K562 (cell line): ENCODE measurements around the gene ATP2A1. TPM values are rescaled to one million over a fixed set of nuclear protein-coding genes. Genes with fewer than 3 reads are reported as not detected.
A peak's percentile ranks its signal among the peaks of the same experiment; 100 is the strongest.

ENCODE experiments used
- EP400 ChIP-seq: fragments of 450-650 bp; IDR thresholded peaks from 2 replicates; pipeline ENCODE4 v1.6.1; 2017; ENCODE audit warnings: antibody characterized with exemption, mild to moderate bottlenecking, moderate library complexity
- MAZ ChIP-seq, 2 experiments: fragments of 450-650 bp in 1 of 2; sonication (generic) in 1 of 2; formaldehyde crosslinking; IDR thresholded peaks in 1 of 2; conservative IDR thresholded peaks in 1 of 2; 2 replicates each; pipeline versions ENCODE4 v1.4.0 to v1.5.0; 2020; ENCODE audit warnings: mild to moderate bottlenecking in 1 of 2, missing genetic modification reagents in 1 of 2
- MGA ChIP-seq: fragments of 450-650 bp; IDR thresholded peaks from 2 replicates; pipeline ENCODE4 v1.6.1; 2016; ENCODE audit warnings: mild to moderate bottlenecking, moderate library complexity
- NFIC ChIP-seq: fragments of 450-650 bp; IDR thresholded peaks from 2 replicates; pipeline ENCODE4 v1.6.1; 2017; ENCODE audit warnings: mild to moderate bottlenecking, inconsistent platforms
- POLR2AphosphoS2 ChIP-seq: IDR thresholded peaks from 2 replicates; pipeline ENCODE4 v1.6.1; 2012; ENCODE audit warnings: low read length, improper control_type of control experiment
- TAF7 ChIP-seq: fragments of 450-650 bp; IDR thresholded peaks from 2 replicates; pipeline ENCODE4 v1.6.1; 2016; ENCODE audit warnings: missing genetic modification characterization, missing compliant biosample characterization
- ZBTB7A ChIP-seq: IDR thresholded peaks from 2 replicates; pipeline ENCODE4 v1.6.1; 2011; ENCODE audit warnings: low read depth, mild to moderate bottlenecking, low read length, moderate library complexity, borderline replicate concordance; ENCODE audit not compliant: control insufficient read depth
- ZKSCAN1 ChIP-seq: fragments of 150-350 bp; IDR thresholded peaks from 2 replicates; pipeline ENCODE4 v1.6.1; 2016; ENCODE audit warnings: low read depth, low read length
- polyA plus RNA-seq, 8 experiments: library from polyadenylated mRNA; depleted of rRNA in 4 of 8; stranded (reverse) in 5 of 8; unstranded in 3 of 8; fragments of >200 nt; fragmentation: Nextera tagmentation in 2 of 8; fragmentation: Illumina TruSeq in 1 of 8; extraction: Ambion mirVana in 2 of 8; extraction: Trizol in 1 of 8; gene quantifications; 2 replicates each; pipeline versions ENCODE4 v1.2.1 to v1.2.3, GENCODE V29; 2011 to 2014; ENCODE audit warnings: inconsistent platforms in 1 of 8, missing spikeins in 1 of 8
- total RNA-seq, 7 experiments: library from RNA; depleted of rRNA in 6 of 7; stranded (reverse); fragments of >200 nt in 6 of 7; fragmentation: Illumina TruSeq in 2 of 7; extraction: Trizol in 2 of 7; gene quantifications; 2 replicates each; pipeline versions ENCODE4 v1.2.1 to v1.2.3, GENCODE V29; 2011 to 2021; ENCODE audit warnings: low replicate concordance in 1 of 7

Gene ATP2A1
- total and polyA plus RNA-seq, 9 of the 15 experiments (the other 6 are each of a cell fraction or from before 2014, with no cell fraction given), result 0.25 to 2.6 (median 0.65) TPM

- peak; percentile 72; the same call in 1 of the 2 replicates for TF ChIP-seq POLR2AphosphoS2
- TF ChIP-seq EP400, result peak; percentile 49
- no peak for TF ChIP-seq NFIC
- TF ChIP-seq MGA, result peak; percentile 100
- TF ChIP-seq TAF7 (tag), result 0 out of 2 replicates have a peak, but pooled peaks have one; percentile 5
- TF ChIP-seq ZBTB7A, result peak; percentile 51; the same call in 1 of the 2 replicates
- no peak for TF ChIP-seq ZKSCAN1
- TF ChIP-seq MAZ (CRISPR knock-in tag; conservative IDR thresholded peaks at IDR 0.05 in 1 of 2, IDR thresholded peaks at IDR 0.05 in 1 of 2), result peak; percentile 62 to 63; a peak in 3 of 4 replicates
Observed at GRCh38 chr16:28879841-28880588, 1.7 kb downstream of the ATP2A1 start (continued).
